ENCODE data around the gene THAP4.

THAP4 gene

GRCh38 chr2:241534701-241535375 is 102.1 kb downstream of the THAP4 start:
- peaks cover 15% of the 10 kb centered on the region for H3K4me1 ChIP-seq (ENCODE audit: low read length)
- no peaks in the 10 kb centered on the region for H4K20me1 ChIP-seq (ENCODE audit: insufficient read depth, low read length)
- H2AFZ ChIP-seq (ENCODE audit: low read depth, low read length) = no peak overlapping the region
- no peak overlapping the region for H3K27ac ChIP-seq (ENCODE audit: low read length)
- no peaks in the 10 kb centered on the region for H3K36me3 ChIP-seq (replicated peaks; ENCODE audit: low read depth, low read length)
- H3K4me2 ChIP-seq (ENCODE audit: low read length) = no peak overlapping the region
- no peaks in the 10 kb centered on the region for H3K79me2 ChIP-seq (ENCODE audit: low read length)
- H3K4me3 ChIP-seq (ENCODE audit: low read length) = no peak overlapping the region
- no peaks in the 10 kb centered on the region for H3K9me3 ChIP-seq (ENCODE audit: insufficient read depth, low read length)
- no peaks in the 10 kb centered on the region for H3K27me3 ChIP-seq (ENCODE audit: low read depth, low read length)
- H3K9ac ChIP-seq (ENCODE audit: low read length) = no peak overlapping the region
- TF ChIP-seq EZH2phosphoT487 (IDR thresholded peaks at IDR 0.05; ENCODE audit: low read depth) = no peak
- TF ChIP-seq, protein P1, sequence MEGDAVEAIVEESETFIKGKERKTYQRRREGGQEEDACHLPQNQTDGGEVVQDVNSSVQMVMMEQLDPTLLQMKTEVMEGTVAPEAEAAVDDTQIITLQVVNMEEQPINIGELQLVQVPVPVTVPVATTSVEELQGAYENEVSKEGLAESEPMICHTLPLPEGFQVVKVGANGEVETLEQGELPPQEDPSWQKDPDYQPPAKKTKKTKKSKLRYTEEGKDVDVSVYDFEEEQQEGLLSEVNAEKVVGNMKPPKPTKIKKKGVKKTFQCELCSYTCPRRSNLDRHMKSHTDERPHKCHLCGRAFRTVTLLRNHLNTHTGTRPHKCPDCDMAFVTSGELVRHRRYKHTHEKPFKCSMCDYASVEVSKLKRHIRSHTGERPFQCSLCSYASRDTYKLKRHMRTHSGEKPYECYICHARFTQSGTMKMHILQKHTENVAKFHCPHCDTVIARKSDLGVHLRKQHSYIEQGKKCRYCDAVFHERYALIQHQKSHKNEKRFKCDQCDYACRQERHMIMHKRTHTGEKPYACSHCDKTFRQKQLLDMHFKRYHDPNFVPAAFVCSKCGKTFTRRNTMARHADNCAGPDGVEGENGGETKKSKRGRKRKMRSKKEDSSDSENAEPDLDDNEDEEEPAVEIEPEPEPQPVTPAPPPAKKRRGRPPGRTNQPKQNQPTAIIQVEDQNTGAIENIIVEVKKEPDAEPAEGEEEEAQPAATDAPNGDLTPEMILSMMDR (IDR thresholded peaks at IDR 0.05; ENCODE audit: low read depth, low read length) = no peak
